ENCODE results near the gene HTT. TPM values are rescaled to one million over a fixed set of nuclear protein-coding genes. Genes with fewer than 3 reads are reported as not detected.

Gene HTT
- total RNA-seq, 4 donors from 2014 or later: 37.5 to 119 (median 48.7) TPM

- WGBS, 2 donors: 94% methylated on average over 12 to 16 of the region's 17 CpGs
- peaks cover 0 to 10% (median 4%) of the 10 kb centered on the region in 3 donors for H3K4me1 ChIP-seq
- no peaks in the 10 kb centered on the region for H3K27me3 ChIP-seq
- TF ChIP-seq CTCF (IDR thresholded peaks at IDR 0.05): no peak
- TF ChIP-seq POLR2A (IDR thresholded peaks at IDR 0.05): no peak
- no peak overlapping the region for H3K27ac ChIP-seq
- peaks cover 30 to 88% (median 33%) of the 10 kb centered on the region in 3 donors for H3K36me3 ChIP-seq
- DNase-seq: no peak
- intact Hi-C loops (cut with DNase I): no loop called here
- H3K4me3 ChIP-seq: no peak overlapping the region
- no peaks in the 10 kb centered on the region for H3K9me3 ChIP-seq
These were observed 135.3 kb downstream of the HTT start for GRCh38 chr4:3209551-3210325.

GRCh38 chr4:3210467-3210866 lies 136.0 kb downstream of the HTT start:
- Histone ChIP-seq H3K36me3 (peaks cover 33 to 94% (median 34%) of the 10 kb centered on the region in 3 donors), H3K4me1 (peaks cover 0 to 7% (median 3%) of the 10 kb centered on the region in 3 donors), H3K27ac (no peak overlapping the region), H3K27me3 (no peaks in the 10 kb centered on the region), H3K4me3 (no peak overlapping the region), H3K9me3 (no peaks in the 10 kb centered on the region)
- intact Hi-C loops (cut with DNase I): no loop called here
- DNase-seq: no peak
- TF ChIP-seq POLR2A (IDR thresholded peaks at IDR 0.05): no peak
- TF ChIP-seq CTCF (IDR thresholded peaks at IDR 0.05): no peak
- WGBS, 2 donors: 94 to 100% methylated on average over 5 to 6 of the region's 6 CpGs

GRCh38 chr4:3211866-3212265 lies 137.4 kb downstream of the HTT start:
- H3K9me3 ChIP-seq: no peaks in the 10 kb centered on the region
- no peak overlapping the region for H3K27ac ChIP-seq
- TF ChIP-seq CTCF (IDR thresholded peaks at IDR 0.05) (no peak), POLR2A (IDR thresholded peaks at IDR 0.05) (no peak)
- DNase-seq: no peak
- no peak overlapping the region for H3K4me3 ChIP-seq
- peaks cover 33 to 95% (median 34%) of the 10 kb centered on the region in 3 donors for H3K36me3 ChIP-seq
- intact Hi-C loops (cut with DNase I): no loop called here
- WGBS, 2 donors: 100% methylated on average over 3 to 6 of the region's 8 CpGs
- H3K27me3 ChIP-seq: no peaks in the 10 kb centered on the region
- peaks cover 0 to 7% (median 3%) of the 10 kb centered on the region in 3 donors for H3K4me1 ChIP-seq

GRCh38 chr4:3212391-3213105 lies 138.1 kb downstream of the HTT start:
- no peak for DNase-seq
- H3K9me3 ChIP-seq: no peaks in the 10 kb centered on the region
- no peak overlapping the region for H3K27ac ChIP-seq
- H3K27me3 ChIP-seq: no peaks in the 10 kb centered on the region
- H3K4me3 ChIP-seq: no peak overlapping the region
- intact Hi-C loops (cut with DNase I): no loop called here
- peaks cover 34 to 95% (median 37%) of the 10 kb centered on the region in 3 donors for H3K36me3 ChIP-seq
- WGBS, 2 donors: 89 to 92% methylated on average over 9 of the region's 12 CpGs
- H3K4me1 ChIP-seq: peaks cover 0 to 1% (median 0%) of the 10 kb centered on the region in 3 donors
- TF ChIP-seq POLR2A (IDR thresholded peaks at IDR 0.05) (no peak), CTCF (IDR thresholded peaks at IDR 0.05) (no peak)

- Histone ChIP-seq H3K36me3 (peaks cover 34 to 95% (median 42%) of the 10 kb centered on the region in 3 donors), H3K4me1 (no peaks in the 10 kb centered on the region), H3K27me3 (no peaks in the 10 kb centered on the region), H3K4me3 (no peak overlapping the region), H3K9me3 (no peaks in the 10 kb centered on the region), H3K27ac (no peak overlapping the region)
- no peak for DNase-seq
- TF ChIP-seq CTCF (IDR thresholded peaks at IDR 0.05) (no peak), POLR2A (IDR thresholded peaks at IDR 0.05) (no peak)
- intact Hi-C loops (cut with DNase I): no loop called here
- WGBS, 2 donors: 86 to 100% methylated on average over 1 to 3 of the region's 4 CpGs
These were observed 138.6 kb downstream of the HTT start for GRCh38 chr4:3213106-3213425.

Data from esophagus squamous epithelium (tissue), 5 donors.